Measurements from ENCODE around the gene CBX7. TPM values are rescaled to one million over a fixed set of nuclear protein-coding genes. Genes with fewer than 3 reads are reported as not detected.

CBX7 gene
- polyA plus RNA-seq, 3 donors = 3.1 to 18.0 (median 4.0) TPM

DNA sequence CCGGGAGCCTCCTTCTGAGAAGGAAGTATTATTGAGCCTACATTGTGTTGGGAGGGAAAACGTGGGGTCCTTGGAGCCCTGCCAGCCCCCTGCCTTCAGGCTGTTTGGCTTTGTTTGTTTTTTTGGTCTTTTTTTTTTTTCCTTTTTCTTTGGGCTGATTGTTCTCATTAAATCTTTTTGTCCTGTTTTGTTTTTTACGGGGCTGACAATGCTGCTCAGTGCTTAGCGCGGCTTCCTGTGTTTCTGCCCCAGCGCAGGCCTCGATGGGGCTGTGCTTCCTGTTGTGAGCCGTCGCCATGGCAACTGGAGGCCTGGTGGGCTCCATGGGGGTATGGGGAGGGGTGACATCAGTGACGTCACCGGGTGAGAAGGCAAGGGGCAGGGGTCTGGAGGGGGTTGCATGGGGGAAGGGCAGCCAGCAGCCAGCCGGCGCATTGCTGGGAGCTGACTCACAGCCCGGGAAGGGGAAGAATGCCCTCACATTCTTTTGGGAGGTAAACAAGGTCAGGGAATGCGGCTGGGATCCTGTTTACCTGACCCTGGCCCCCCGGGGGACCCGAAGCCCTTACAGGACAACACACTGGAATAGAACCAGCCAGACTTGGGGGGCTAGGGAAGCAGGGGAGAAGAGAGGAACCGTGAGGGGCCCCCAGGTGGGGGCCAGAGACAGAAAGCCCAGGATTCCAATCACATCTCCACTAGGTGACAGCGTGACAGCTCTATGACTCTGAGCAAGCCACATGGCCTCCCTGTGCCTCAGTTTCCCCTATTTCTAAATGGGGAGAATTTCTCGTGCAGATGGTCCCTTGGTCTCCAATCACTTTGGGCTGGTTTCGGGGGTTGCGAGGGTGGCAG, 22.2 kb upstream of the CBX7 start:
- DNase-seq = peak; percentile 29 to 73 (median 43)
- Histone ChIP-seq H3K27ac (ENCODE audit: low read depth in 1 of 2, low read length in 2 of 2) (no peak overlapping the region), H3K79me2 (ENCODE audit: insufficient read depth, low read length) (no peaks in the 10 kb centered on the region), H3K4me1 (ENCODE audit: control insufficient read depth in 1 of 2, insufficient read depth in 2 of 2, low read length in 2 of 2) (peaks cover 11 to 12% of the 10 kb centered on the region in 2 donors), H3K9me3 (replicated peaks in 1 of 2; ENCODE audit: control insufficient read depth in 1 of 2, insufficient read depth in 1 of 2, low read length in 2 of 2) (no peaks in the 10 kb centered on the region), H2AFZ (ENCODE audit: insufficient read depth, low read depth, low read length, poor library complexity, severe bottlenecking) (peak overlapping the region; percentile 46), H4K20me1 (ENCODE audit: insufficient read depth, low read length) (no peaks in the 10 kb centered on the region), H3K36me3 (replicated peaks in 1 of 2; ENCODE audit: control insufficient read depth in 1 of 2, insufficient read depth in 2 of 2, low read length in 2 of 2) (no peaks in the 10 kb centered on the region), H3K4me3 (replicated peaks in 1 of 3; ENCODE audit: low read depth in 2 of 3, low read length in 3 of 3) (peak overlapping the region in 1 of 3 experiments; percentile 51), H3K27me3 (ENCODE audit: control insufficient read depth in 2 of 2, insufficient read depth in 2 of 2, low read length in 2 of 2) (peaks cover 0 to 23% of the 10 kb centered on the region in 2 donors), H3K4me2 (replicated peaks; ENCODE audit: extremely low read depth, low read length, poor library complexity, severe bottlenecking) (peak overlapping the region; percentile 60), H3K9ac (ENCODE audit: insufficient read depth, low read length, poor library complexity, severe bottlenecking) (no peak overlapping the region)
- TF ChIP-seq, protein P1, sequence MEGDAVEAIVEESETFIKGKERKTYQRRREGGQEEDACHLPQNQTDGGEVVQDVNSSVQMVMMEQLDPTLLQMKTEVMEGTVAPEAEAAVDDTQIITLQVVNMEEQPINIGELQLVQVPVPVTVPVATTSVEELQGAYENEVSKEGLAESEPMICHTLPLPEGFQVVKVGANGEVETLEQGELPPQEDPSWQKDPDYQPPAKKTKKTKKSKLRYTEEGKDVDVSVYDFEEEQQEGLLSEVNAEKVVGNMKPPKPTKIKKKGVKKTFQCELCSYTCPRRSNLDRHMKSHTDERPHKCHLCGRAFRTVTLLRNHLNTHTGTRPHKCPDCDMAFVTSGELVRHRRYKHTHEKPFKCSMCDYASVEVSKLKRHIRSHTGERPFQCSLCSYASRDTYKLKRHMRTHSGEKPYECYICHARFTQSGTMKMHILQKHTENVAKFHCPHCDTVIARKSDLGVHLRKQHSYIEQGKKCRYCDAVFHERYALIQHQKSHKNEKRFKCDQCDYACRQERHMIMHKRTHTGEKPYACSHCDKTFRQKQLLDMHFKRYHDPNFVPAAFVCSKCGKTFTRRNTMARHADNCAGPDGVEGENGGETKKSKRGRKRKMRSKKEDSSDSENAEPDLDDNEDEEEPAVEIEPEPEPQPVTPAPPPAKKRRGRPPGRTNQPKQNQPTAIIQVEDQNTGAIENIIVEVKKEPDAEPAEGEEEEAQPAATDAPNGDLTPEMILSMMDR (IDR thresholded peaks at IDR 0.05) = no peak
- Mint-ChIP-seq H3K27me3 (ENCODE audit: low read depth in 3 of 3) (peaks cover 19 to 49% (median 40%) of the 10 kb centered on the region in 3 donors), H3K27ac (peak overlapping the region in 3 of 7 donors; percentile 32 to 54 (median 48)), H3K9me3 (peaks cover 0 to 1% (median 0%) of the 10 kb centered on the region in 7 donors), H3K4me1 (peaks cover 22% of the 10 kb centered on the region), H3K4me3 (peak overlapping the region; percentile 48 to 80), H3K36me3 (no peaks in the 10 kb centered on the region)
- intact Hi-C loops (cut with micrococcal nuclease) = loop anchor here in 1 of 2 donors (5.0 kb wide), 1 partner anchor 63 kb away; no protein-coding TSS in a partner anchor
- WGBS (ENCODE audit: insufficient coverage) = 20% methylated on average over 16 of the region's 22 CpGs

DNA sequence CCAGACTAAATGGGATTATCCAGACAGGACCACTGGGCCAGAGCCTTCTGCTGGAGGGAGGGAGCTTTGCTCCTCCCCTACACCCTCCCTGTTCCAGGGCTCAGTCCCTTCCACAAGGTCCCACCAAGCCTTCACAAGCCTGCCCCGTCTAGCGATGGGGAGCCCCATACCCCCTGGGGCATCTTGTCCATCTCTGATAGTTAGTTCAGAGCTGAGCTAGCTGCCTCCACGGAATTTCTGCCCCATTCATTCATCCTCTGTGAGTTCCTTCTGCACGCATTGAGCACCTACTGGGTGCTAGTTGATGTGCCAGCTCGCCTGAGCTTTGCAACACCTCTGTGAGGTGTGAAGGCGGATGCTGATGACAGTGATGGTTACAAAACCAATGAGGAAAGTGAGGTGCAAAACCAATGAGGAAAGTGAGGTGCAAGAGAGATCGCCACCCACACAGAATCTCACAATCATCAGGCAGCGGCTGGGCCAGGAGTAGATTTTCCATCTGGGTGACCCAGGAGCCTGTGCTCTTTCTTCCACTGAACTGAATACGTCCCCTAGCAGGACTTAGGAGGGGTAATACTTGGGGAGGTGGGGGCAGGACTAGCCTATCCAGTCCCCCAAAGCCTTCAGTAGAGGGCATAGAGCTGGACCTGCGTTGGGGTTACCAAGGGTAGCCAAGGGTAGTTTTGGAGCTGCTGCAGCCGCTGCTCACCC, 21.5 kb upstream of the CBX7 start:
- Mint-ChIP-seq H3K4me1 (peaks cover 22% of the 10 kb centered on the region), H3K4me3 (peak overlapping the region in 1 of 2 donors; percentile 80), H3K27ac (peak overlapping the region in 1 of 7 donors; percentile 32), H3K9me3 (peaks cover 0 to 1% (median 0%) of the 10 kb centered on the region in 7 donors), H3K27me3 (ENCODE audit: low read depth in 3 of 3) (peaks cover 21 to 54% (median 38%) of the 10 kb centered on the region in 3 donors), H3K36me3 (no peaks in the 10 kb centered on the region)
- TF ChIP-seq, protein P1 (IDR thresholded peaks at IDR 0.05) = no peak
- no peaks in the 10 kb centered on the region for H3K9me3 ChIP-seq (replicated peaks in 1 of 2; ENCODE audit: control insufficient read depth in 1 of 2, insufficient read depth in 1 of 2, low read length in 2 of 2)
- peak overlapping the region; percentile 46 for H2AFZ ChIP-seq (ENCODE audit: insufficient read depth, low read depth, low read length, poor library complexity, severe bottlenecking)
- peaks cover 0 to 23% of the 10 kb centered on the region in 2 donors for H3K27me3 ChIP-seq (ENCODE audit: control insufficient read depth in 2 of 2, insufficient read depth in 2 of 2, low read length in 2 of 2)
- no peaks in the 10 kb centered on the region for H4K20me1 ChIP-seq (ENCODE audit: insufficient read depth, low read length)
- DNase-seq = no peak
- H3K4me3 ChIP-seq (replicated peaks in 1 of 3; ENCODE audit: low read depth in 2 of 3, low read length in 3 of 3) = peak overlapping the region in 1 of 3 experiments; percentile 51
- WGBS (ENCODE audit: insufficient coverage) = 23% methylated on average over 3 of the region's 11 CpGs
- H3K36me3 ChIP-seq (replicated peaks in 1 of 2; ENCODE audit: control insufficient read depth in 1 of 2, insufficient read depth in 2 of 2, low read length in 2 of 2) = no peaks in the 10 kb centered on the region
- intact Hi-C loops (cut with micrococcal nuclease) = loop anchor here in 1 of 2 donors (5.0 kb wide), 1 partner anchor 63 kb away; no protein-coding TSS in a partner anchor
- H3K4me2 ChIP-seq (replicated peaks; ENCODE audit: extremely low read depth, low read length, poor library complexity, severe bottlenecking) = peak overlapping the region; percentile 60
- H3K4me1 ChIP-seq (ENCODE audit: control insufficient read depth in 1 of 2, insufficient read depth in 2 of 2, low read length in 2 of 2) = peaks cover 11 to 12% of the 10 kb centered on the region in 2 donors
- no peak overlapping the region for H3K9ac ChIP-seq (ENCODE audit: insufficient read depth, low read length, poor library complexity, severe bottlenecking)
- H3K79me2 ChIP-seq (ENCODE audit: insufficient read depth, low read length) = no peaks in the 10 kb centered on the region
- H3K27ac ChIP-seq (ENCODE audit: low read depth in 1 of 2, low read length in 2 of 2) = no peak overlapping the region

Data from CD14-positive monocyte (primary cell).